Activated CD8-positive, alpha-beta memory T cell treated with anti-CD3 and anti-CD28 coated beads for 24 hours (primary cell): ENCODE data around the gene SPRY2.
"Not testable (repeated sequence)": the region's sequence is repeated elsewhere in the genome, so short reads cannot be mapped to it uniquely, and the experiment has no call there.

Source experiments
- DNase-seq: peaks from one replicate; pipeline ENCODE4 v3.0.0-alpha.2; 2020

SPRY2 gene, protein sequence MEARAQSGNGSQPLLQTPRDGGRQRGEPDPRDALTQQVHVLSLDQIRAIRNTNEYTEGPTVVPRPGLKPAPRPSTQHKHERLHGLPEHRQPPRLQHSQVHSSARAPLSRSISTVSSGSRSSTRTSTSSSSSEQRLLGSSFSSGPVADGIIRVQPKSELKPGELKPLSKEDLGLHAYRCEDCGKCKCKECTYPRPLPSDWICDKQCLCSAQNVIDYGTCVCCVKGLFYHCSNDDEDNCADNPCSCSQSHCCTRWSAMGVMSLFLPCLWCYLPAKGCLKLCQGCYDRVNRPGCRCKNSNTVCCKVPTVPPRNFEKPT

DNA sequence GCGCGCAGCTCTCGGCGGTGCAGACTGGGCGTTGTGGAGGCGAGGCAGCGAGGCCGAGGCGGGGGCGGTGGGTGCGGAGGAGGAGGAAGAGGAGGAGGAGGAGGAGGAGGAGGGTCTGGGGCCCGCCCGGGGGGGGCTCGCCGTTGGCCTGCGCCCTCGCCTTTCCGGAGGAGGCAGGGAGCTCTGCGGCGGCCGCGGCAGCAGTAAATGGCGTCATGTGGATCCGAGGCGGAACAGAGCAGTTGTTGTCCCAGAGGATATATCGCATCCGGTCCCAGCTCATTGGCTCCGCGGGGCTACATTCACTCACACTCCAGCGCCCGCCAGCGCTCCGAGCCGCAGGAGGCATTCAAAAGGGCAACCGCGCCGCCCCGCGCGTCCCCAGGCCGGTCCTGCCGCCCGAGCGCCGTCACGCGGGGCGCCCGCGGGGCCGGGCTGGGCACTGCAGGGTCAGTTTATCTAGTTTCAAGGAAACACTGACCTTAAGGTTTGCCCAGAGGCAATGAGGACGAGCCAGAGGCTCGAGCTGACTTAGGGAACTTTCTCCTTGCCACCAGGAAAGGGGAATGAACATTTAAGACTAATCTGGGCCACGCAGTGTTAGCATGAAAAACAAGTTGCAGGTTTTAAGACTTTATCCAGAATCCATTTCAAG lies at the start of gene SPRY2:
TSS of gene SPRY2 (minus strand) at position 26 of the 655 bp plus-strand sequence. CDS start 3,421 bp downstream, outside the sequence.
- peak; percentile 71 for DNase-seq

DNA sequence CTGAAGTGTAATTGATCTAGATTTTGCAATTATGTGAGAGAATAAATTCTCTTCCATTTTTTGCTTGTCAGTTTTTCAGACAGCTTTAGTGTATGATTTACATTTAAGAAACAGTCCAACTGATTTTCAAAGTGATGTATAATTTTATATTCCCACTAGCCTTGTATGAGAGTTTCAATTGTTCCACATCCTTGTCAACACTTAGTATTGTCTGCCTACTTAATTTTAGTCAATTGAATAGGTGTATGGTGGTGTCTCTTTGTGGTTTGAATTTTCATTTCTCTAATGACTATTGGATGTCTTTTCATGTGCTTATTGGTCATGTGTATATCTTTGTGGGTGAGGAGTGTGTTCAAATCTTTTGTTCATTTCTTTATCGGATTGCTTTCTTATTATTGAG lies 49.4 kb upstream of the SPRY2 start:
- no peak for DNase-seq

- DNase-seq = no peak
Observed at GRCh38 chr13:80389073-80390038, 48.4 kb upstream of the SPRY2 start.

DNA sequence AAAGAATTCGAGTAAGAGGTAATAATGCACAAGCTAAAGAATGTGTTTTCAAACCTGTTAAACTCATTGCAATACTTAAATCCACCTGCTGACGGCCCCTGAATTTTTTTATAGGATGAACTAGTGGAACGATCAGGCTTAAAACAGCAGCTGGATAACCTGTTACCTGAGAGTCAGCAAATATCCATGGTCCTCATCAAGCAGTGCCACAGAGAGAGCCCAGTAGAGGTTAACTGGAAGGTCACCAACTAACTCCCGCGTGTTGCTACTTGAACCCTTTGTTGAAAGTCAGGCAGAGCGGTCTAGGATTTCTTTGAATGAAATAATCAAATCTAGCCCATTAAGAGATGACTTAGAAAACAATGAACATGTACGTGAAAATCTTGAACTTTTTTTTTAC lies 47.6 kb upstream of the SPRY2 start:
- DNase-seq = no peak

- no peak for DNase-seq
Observed at GRCh38 chr13:80386592-80386991, 45.7 kb upstream of the SPRY2 start.

- no peak for DNase-seq
Observed at GRCh38 chr13:80386002-80386401, 45.1 kb upstream of the SPRY2 start.

- DNase-seq = no peak
Observed at GRCh38 chr13:80382576-80382975, 41.6 kb upstream of the SPRY2 start.

DNA sequence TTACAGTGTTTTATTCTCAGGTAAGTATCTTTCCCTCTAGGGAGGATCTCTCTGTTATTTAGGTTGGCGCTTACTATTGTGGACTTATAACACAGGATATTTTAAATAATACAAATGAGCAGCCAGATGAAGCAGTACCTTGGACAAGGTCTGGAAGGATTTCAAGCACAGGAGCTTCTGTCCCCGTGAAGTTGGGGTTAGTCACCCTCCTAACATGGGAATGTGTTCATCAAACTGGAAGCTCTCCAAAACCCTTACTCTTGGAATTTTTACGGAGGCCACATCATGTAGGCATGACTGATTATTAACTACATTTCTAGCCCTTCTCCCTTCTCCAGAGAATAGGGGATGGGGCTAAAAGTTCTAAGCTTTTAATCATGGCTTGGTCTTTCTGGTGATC lies 38.3 kb upstream of the SPRY2 start:
- no peak for DNase-seq

GRCh38 chr13:80376554-80376953 lies 35.6 kb upstream of the SPRY2 start:
- DNase-seq = no peak

DNA sequence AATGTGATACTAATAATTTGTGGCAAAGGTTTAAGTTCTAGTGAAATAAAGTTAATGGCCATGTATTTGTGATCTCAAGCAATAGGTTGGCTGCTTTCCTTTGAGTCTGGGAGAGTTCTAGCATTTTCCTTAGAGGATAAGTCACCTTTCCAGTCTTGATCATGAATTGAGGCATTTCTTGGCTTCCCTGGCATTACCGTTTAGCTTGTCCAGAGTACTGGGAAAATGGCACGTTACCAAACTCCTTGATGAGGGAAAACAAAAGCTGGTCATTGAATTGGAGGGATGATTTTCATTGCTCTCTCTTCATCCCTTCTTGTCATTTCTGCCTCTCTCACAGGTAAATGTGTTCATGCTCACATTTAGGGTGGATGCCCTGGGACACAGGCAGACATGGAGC lies 34.0 kb upstream of the SPRY2 start:
- no peak for DNase-seq

DNA sequence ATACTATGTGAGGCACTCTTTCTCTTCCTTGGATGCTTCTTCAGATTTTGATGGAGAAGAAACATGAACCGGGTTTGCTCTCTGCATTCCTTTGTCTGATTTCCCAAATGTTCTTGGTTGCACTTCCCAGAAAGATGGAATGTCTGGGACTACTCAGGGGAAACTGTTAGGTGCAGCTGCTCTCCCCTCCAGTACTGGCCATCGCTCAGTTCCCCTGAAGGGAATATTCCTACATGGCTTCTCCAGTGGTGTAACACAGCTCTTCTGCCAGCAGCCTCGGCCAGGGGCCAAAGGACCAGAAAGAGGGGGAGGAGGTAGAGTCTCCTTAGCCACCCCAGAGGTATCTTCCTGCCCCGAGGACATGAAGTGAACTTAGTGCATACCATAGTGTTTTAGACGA lies 33.5 kb upstream of the SPRY2 start:
- DNase-seq = no peak

GRCh38 chr13:80371840-80372509 lies 31.0 kb upstream of the SPRY2 start:
- no peak for DNase-seq

- DNase-seq = no peak
Observed at GRCh38 chr13:80367473-80367872, 26.5 kb upstream of the SPRY2 start.

- no peak for DNase-seq
Observed at GRCh38 chr13:80363890-80364503, 23.1 kb upstream of the SPRY2 start.

- no peak for DNase-seq
Observed at GRCh38 chr13:80362481-80362880, 21.6 kb upstream of the SPRY2 start.

DNA sequence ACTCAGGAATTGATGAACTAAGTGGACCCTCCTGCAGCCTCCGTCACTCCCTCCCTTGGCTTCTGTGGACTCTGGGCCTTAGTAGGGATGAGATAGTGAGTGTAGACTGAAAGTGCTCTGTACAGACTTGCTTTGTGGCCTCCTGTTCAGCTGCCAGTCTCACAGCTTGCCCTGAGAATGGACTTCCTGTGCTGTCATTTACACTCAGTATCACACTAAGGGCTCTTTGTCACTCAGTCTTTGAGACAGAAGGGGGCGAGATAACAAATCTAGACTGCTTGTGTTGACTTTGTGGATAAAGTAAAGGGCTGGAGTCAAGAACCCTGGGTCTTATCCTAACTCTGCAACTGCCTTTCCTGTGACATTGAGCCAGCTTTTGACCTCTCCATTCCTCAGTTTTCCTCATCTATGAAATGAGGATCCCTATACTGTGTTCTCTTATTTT lies 21.0 kb upstream of the SPRY2 start:
- no peak for DNase-seq

GRCh38 chr13:80361298-80361697 lies 20.4 kb upstream of the SPRY2 start:
- DNase-seq = no peak

DNA sequence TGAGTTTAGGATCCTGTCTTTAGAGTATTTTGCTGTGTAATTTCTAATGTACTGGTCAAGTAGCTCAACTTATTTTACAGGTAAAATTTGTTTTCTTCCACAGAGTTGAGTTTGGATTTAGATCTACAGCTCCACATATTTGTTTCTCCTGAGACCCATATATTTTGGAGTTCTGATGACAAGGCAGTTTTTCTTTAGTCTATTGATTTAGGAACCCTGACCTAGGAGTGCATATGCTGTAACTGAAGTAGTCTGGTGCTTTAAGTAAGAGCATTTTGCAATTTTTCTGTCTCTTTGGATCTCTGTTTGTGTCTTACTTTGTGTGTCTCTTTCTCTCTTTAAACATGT lies 19.5 kb upstream of the SPRY2 start:
- DNase-seq = no peak

- DNase-seq = no peak
Observed at GRCh38 chr13:80359778-80360452, 19.0 kb upstream of the SPRY2 start.

- no peak for DNase-seq
Observed at GRCh38 chr13:80359414-80359777, 18.5 kb upstream of the SPRY2 start.

DNA sequence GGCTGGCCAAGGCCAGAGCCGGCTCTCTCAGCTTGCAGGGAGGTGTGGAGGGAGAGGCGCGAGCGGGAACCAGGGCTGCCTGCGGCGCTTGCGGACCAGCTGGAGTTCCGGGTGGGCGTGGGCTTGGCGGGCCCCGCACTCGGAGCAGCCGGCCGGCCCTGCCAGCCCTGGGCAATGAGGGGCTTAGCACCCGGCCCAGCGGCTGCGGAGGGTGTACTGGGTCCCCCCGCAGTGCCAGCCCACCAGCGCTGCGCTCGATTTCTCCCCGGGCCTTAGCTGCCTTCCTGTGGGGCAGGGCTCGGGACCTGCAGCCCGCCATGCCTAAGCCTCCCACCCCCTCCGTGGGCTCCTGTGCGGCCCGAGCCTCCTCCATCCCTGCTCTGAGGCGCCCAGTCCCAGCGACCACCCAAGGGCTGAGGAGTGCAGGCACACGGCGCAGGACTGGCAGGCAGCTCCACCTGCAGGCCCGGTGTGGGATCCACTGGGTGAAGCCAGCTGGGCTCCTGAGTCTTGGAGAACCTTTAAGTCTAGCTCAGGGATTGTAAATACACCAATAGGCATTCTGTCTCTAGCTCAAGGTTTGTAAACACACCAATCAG lies 14.7 kb upstream of the SPRY2 start:
- DNase-seq = not testable (repeated sequence)

- no peak for DNase-seq
Observed at GRCh38 chr13:80348750-80349149, 7.8 kb upstream of the SPRY2 start.
